ENCODE data around the gene HMBS. TPM values are rescaled to one million over a fixed set of nuclear protein-coding genes. Genes with fewer than 3 reads are reported as not detected.
"Not testable (repeated sequence)": the region's sequence is repeated elsewhere in the genome, so short reads cannot be mapped to it uniquely, and the experiment has no call there.

HMBS gene
- total RNA-seq (1 to 10 TPM; 8.7 to 9.1 TPM), total RNA-seq (4.3 to 9.6 reads per million in 2 donors)

DNA sequence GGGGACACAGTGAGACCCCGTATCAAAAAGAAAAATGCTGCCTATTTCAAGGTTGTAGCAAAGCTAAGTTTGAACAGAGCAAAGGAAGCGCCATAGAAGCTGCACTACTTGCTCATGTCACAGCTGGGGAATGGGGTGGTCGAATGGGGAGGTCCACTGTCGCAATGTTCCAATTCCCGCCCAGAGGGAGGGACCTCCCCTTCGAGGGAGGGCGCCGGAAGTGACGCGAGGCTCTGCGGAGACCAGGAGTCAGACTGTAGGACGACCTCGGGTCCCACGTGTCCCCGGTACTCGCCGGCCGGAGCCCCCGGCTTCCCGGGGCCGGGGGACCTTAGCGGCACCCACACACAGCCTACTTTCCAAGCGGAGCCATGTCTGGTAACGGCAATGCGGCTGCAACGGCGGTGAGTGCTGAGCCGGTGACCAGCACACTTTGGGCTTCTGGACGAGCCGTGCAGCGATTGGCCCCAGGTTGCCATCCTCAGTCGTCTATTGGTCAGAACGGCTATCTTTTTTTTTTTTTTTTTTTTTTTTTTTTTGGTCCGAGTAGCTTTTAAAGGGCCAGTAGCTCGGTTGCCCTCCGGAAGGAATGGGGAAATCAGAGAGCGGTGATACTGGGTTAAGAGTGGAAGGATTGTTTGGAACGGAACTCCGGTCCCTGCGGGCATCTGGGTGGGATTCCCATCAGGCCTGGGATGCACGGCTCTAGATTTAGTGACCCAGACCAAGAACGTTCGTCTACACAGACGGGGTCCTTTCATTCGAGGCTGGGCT lies at the start of gene HMBS:
Gene HMBS, plus strand, starts transcription at position 219 of the 774 bp plus-strand sequence. Its CDS starts 153 bp downstream, at position 372.
- peak; percentile 75 to 85 (median 82) for DNase-seq
- H3K9me3 ChIP-seq (ENCODE audit: control insufficient read depth, low read length, poor library complexity, severe bottlenecking): no peaks in the 10 kb centered on the region
- Mint-ChIP-seq H3K36me3 (ENCODE audit: low read depth) (peaks cover 3% of the 10 kb centered on the region), H3K4me3 (peak within 1 kb of the TSS; percentile 93), H3K27me3 (no peaks in the 10 kb centered on the region), H3K27ac (peak within 1 kb of the TSS; percentile 89), H3K4me1 (peaks cover 15% of the 10 kb centered on the region)
- ATAC-seq: peak; percentile 95

DNA sequence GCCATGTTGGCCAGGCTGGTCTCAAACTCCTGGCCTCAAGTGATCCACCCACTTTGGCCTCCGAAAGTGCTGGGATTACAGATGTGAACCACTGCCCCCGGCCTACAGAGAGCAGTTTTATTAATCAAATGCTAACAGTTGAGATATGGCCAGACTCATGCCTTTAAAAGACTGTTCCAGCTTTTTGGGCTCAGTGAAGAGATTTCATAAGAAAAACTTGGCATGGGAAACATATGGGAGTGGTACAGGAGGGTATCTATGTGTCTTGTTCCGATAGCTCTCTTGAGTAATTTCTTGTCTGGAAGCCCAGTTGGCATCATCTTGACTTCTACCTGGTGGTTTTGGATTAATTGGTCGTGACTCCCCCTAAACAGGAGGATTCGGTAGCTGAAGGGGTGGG lies 45.8 kb upstream of the HMBS start:
- Mint-ChIP-seq H3K27me3 (no peaks in the 10 kb centered on the region), H3K27ac (no peak overlapping the region), H3K36me3 (ENCODE audit: low read depth) (no peaks in the 10 kb centered on the region), H3K4me1 (peaks cover 3% of the 10 kb centered on the region), H3K4me3 (no peak overlapping the region)
- no peaks in the 10 kb centered on the region for H3K9me3 ChIP-seq (ENCODE audit: control insufficient read depth, low read length, poor library complexity, severe bottlenecking)
- ATAC-seq: no peak
- no peak for DNase-seq

DNA sequence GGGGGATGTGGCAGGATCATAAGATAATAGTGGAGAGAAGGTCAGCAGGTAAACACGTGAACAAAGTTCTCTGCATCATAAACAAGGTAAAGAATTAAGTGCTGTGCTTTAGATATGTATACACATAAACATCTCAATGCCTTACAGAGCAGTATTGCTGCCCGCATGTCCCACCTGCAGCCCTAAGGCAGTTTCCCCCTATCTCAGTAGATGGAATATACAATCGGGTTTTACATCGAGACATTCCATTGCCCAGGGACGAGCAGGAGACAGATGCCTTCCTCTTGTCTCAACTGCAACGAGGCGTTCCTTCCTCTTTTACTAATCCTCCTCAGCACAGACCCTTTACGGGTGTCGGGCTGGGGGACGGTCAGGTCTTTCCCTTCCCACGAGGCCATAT lies 45.2 kb upstream of the HMBS start:
- not testable (repeated sequence) for H3K36me3 Mint-ChIP-seq (ENCODE audit: low read depth); DNase-seq; H3K4me1 Mint-ChIP-seq; ATAC-seq; H3K27me3 Mint-ChIP-seq; H3K27ac Mint-ChIP-seq; H3K4me3 Mint-ChIP-seq; H3K9me3 ChIP-seq (ENCODE audit: control insufficient read depth, low read length, poor library complexity, severe bottlenecking)

DNA sequence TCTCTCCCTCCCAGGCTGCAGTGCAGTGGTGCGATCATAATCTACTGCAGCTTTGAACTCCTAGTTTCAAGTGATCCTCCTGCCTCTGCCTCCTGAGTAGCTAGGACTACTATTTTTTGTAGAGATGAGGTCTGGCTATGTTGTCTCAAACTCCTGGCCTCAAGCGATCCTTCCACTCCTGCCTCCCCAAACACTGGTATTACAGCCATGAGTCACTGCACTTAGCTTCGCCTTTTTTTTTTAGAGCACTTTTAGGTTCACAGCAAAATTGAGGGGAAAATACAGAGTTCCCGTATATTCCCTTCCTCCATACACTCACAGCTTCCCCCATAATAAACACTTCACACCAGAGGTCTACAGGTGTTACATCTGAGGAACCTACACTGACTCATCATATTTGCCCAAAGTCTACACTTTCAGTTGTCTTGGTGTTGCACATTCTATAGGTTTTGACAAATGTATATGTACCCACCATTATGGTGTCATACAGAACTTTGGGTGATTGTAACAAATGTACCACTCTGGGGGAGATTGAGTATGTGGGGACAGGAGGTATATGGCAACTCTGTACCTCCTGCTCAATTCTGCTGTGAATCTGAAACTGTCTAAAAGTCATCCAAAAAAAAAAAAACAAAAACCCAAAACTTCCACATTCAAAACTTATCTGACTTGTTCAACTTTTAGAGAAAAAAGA lies 42.7 kb upstream of the HMBS start:
- Mint-ChIP-seq H3K27ac (no peak overlapping the region), H3K36me3 (ENCODE audit: low read depth) (no peaks in the 10 kb centered on the region), H3K27me3 (no peaks in the 10 kb centered on the region), H3K4me1 (peaks cover 3% of the 10 kb centered on the region), H3K4me3 (no peak overlapping the region)
- no peaks in the 10 kb centered on the region for H3K9me3 ChIP-seq (ENCODE audit: control insufficient read depth, low read length, poor library complexity, severe bottlenecking)
- ATAC-seq (no peak), DNase-seq (no peak)

DNA sequence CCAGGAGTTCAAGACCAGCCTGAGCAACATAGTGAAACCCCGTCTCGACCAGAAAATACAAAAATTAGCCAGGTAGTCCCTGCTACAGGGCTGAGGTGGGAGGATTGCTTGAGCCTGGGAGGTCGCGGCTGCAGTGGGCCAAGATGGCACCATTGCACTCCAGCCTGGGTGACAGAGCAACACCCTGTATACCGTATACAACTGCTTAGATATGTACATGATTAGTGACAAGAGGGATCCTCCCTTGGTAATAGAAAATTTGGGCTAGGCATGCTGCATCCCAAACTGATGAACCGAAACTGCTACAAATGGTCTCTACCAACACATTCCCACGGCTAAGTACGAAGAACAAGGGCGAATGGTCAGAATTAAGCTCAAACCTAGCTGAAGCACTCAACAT lies 41.8 kb upstream of the HMBS start:
- peaks cover 3% of the 10 kb centered on the region for H3K4me1 Mint-ChIP-seq
- peaks cover 2% of the 10 kb centered on the region for H3K36me3 Mint-ChIP-seq (ENCODE audit: low read depth)
- no peak overlapping the region for H3K27ac Mint-ChIP-seq
- no peak for ATAC-seq
- no peak for DNase-seq
- no peaks in the 10 kb centered on the region for H3K27me3 Mint-ChIP-seq
- H3K4me3 Mint-ChIP-seq: no peak overlapping the region
- no peaks in the 10 kb centered on the region for H3K9me3 ChIP-seq (ENCODE audit: control insufficient read depth, low read length, poor library complexity, severe bottlenecking)

DNA sequence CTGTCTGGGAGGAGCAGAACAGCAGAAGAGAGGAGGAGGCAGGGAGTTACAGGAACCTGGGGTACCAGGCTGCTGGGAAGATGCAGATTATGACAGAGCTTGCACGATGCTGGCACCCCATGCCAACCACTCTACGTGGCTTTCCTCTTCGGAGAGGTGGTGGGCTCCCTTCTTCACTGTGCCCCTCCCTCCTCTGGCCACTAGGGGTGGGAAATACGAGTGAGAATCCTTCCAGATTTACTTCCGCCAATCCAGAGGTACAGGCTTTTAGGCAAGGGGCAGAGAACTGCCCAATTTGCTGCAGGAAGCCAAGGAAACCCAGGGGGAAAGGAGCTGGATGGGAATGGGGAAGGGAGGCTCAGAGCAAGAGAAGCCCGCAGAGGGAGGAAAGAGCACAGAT lies 40.0 kb upstream of the HMBS start:
- H3K9me3 ChIP-seq (ENCODE audit: control insufficient read depth, low read length, poor library complexity, severe bottlenecking): no peaks in the 10 kb centered on the region
- DNase-seq: no peak

DNA sequence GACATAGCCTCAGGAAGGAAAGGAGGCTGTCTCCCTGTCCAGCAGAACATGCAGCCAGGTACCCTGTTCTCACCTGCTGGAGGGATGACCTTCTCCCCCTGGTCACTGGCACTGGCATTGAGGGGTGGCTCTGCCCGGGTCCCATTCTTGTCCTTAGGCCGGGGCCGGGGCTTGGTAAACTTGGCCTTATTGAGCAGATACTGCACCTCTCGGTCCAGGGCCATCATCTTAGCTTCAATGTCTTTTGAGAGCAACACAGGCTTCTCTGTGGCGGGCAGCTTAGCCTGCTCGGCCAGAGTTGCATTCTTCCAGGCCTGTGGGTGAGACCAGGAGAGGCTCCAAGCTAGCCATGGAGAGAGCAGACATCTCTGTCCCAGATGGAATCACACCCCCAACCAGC lies 38.2 kb upstream of the HMBS start:
- Mint-ChIP-seq H3K4me1 (peaks cover 3% of the 10 kb centered on the region), H3K27me3 (no peaks in the 10 kb centered on the region), H3K4me3 (no peak overlapping the region), H3K36me3 (ENCODE audit: low read depth) (peaks cover 7% of the 10 kb centered on the region), H3K27ac (peak overlapping the region; percentile 29)
- DNase-seq (no peak), ATAC-seq (no peak)
- H3K9me3 ChIP-seq (ENCODE audit: control insufficient read depth, low read length, poor library complexity, severe bottlenecking): no peaks in the 10 kb centered on the region

More for the DNA sequence above, 40.0 kb upstream of the HMBS start:
- Mint-ChIP-seq H3K36me3 (ENCODE audit: low read depth) (peaks cover 7% of the 10 kb centered on the region), H3K27me3 (no peaks in the 10 kb centered on the region), H3K27ac (no peak overlapping the region), H3K4me1 (peaks cover 2% of the 10 kb centered on the region), H3K4me3 (no peak overlapping the region)
- peak; percentile 8 for ATAC-seq

DNA sequence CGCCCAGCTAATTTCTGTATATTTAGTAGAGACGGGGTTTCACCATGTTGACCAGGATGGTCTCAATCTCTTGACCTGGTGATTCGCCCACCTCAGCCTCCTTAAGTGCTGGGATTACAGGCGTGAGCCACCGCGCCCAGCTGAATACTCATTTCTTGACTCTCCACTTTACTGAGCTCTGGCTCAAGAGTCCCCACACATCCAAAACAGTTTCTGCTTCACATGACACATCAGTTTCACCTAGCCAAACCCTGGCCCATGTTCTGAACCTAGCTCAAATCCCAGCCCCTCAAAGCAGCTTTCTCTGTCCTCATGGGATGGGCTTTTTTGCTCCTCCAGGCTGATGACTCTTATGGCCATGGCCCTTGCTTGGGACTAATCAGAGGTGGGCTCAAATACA lies 37.5 kb upstream of the HMBS start:
- DNase-seq: no peak
- peaks cover 7% of the 10 kb centered on the region for H3K4me1 Mint-ChIP-seq
- ATAC-seq: no peak
- H3K9me3 ChIP-seq (ENCODE audit: control insufficient read depth, low read length, poor library complexity, severe bottlenecking): no peaks in the 10 kb centered on the region
- no peaks in the 10 kb centered on the region for H3K27me3 Mint-ChIP-seq
- H3K4me3 Mint-ChIP-seq: no peak overlapping the region
- H3K27ac Mint-ChIP-seq: peak overlapping the region; percentile 59
- peaks cover 8% of the 10 kb centered on the region for H3K36me3 Mint-ChIP-seq (ENCODE audit: low read depth)

DNA sequence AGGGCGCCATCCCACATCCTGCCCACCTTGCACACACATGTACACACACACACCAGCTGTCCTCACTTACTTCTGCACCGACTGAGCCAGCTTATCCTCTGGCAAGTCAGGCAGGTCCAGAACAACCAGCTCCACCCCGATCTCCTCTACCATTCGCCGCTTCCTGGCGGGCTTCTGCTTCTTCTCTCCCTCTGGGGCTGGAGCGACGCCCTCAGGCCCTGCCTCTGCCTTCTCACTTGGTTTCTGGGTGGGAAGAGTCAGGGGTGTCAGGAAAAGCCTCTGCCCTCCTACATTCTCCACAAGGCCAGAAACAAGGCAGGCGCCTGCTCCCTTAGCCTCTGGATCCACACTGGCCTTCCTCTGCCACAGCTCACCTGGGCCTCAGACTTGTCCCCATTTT lies 36.0 kb upstream of the HMBS start:
- H3K27me3 Mint-ChIP-seq: no peaks in the 10 kb centered on the region
- ATAC-seq: no peak
- DNase-seq: no peak
- peaks cover 18% of the 10 kb centered on the region for H3K4me1 Mint-ChIP-seq
- H3K36me3 Mint-ChIP-seq (ENCODE audit: low read depth): peaks cover 18% of the 10 kb centered on the region
- peak overlapping the region; percentile 86 for H3K27ac Mint-ChIP-seq
- H3K9me3 ChIP-seq (ENCODE audit: control insufficient read depth, low read length, poor library complexity, severe bottlenecking): no peaks in the 10 kb centered on the region
- H3K4me3 Mint-ChIP-seq: no peak overlapping the region

DNA sequence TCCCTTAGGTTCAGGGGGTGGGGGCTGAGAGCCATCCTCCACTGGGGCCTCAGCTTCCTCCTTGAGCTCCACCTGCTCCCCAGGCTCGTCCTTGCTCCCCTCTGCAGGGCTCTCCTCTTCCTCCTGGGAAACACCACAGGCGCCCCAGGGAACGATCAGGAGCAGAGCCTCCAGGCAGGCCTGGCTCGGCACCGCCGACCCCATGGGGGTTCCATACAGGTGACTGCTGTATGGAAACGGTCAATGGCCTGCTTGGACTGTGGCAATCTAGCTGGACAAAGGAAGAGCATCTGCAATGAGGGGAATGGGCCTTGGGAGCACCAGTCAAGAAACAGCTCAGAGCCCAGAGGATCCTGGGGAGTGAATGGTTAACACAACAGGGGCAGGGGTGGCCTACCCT lies 35.6 kb upstream of the HMBS start:
- no peaks in the 10 kb centered on the region for H3K27me3 Mint-ChIP-seq
- H3K4me3 Mint-ChIP-seq: no peak overlapping the region
- H3K9me3 ChIP-seq (ENCODE audit: control insufficient read depth, low read length, poor library complexity, severe bottlenecking): no peaks in the 10 kb centered on the region
- peaks cover 18% of the 10 kb centered on the region for H3K4me1 Mint-ChIP-seq
- no peak for DNase-seq
- H3K36me3 Mint-ChIP-seq (ENCODE audit: low read depth): peaks cover 18% of the 10 kb centered on the region
- ATAC-seq: no peak
- H3K27ac Mint-ChIP-seq: peak overlapping the region; percentile 86

DNA sequence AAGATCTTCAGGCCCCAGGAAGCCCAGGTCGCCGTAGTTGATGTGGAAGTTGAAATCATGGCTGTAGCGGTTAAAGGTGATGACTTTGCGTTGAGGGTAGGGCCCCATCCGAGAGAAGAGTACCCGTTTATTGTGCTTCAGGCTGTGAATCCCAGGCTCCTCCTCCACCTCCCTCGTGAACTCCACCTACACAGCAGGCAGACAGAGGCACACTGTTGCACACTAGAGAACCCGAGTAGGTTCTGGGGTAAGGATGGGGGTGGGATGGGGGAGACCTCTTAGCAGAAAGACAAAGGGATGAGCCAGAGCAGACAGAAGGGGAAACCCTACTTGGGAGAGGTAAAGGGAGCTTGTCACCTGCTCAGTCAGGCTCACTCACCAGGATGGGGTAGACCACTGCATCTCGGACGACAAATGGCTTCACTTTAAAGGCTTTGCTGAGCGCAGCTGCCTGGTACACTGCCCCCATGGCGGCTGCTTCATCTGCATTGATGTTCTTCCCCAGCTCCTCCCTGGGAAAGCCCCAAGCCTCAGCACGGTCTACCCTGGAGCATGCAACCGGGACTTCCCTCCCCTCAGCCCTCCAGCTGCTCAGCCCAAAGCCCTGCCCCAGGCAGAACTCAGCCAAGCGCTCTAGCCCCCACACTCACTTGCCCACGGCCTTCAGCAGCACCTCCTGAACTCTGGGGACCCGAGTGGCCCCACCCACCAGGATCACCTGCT lies 33.1 kb upstream of the HMBS start:
- H3K27me3 Mint-ChIP-seq: no peaks in the 10 kb centered on the region
- peaks cover 32% of the 10 kb centered on the region for H3K4me1 Mint-ChIP-seq
- ATAC-seq (peak; percentile 77), DNase-seq (peak; percentile 17 to 31 (median 26))
- H3K9me3 ChIP-seq (ENCODE audit: control insufficient read depth, low read length, poor library complexity, severe bottlenecking): no peaks in the 10 kb centered on the region
- peaks cover 18% of the 10 kb centered on the region for H3K36me3 Mint-ChIP-seq (ENCODE audit: low read depth)
- H3K27ac Mint-ChIP-seq: peak overlapping the region; percentile 57
- peak overlapping the region; percentile 65 for H3K4me3 Mint-ChIP-seq

DNA sequence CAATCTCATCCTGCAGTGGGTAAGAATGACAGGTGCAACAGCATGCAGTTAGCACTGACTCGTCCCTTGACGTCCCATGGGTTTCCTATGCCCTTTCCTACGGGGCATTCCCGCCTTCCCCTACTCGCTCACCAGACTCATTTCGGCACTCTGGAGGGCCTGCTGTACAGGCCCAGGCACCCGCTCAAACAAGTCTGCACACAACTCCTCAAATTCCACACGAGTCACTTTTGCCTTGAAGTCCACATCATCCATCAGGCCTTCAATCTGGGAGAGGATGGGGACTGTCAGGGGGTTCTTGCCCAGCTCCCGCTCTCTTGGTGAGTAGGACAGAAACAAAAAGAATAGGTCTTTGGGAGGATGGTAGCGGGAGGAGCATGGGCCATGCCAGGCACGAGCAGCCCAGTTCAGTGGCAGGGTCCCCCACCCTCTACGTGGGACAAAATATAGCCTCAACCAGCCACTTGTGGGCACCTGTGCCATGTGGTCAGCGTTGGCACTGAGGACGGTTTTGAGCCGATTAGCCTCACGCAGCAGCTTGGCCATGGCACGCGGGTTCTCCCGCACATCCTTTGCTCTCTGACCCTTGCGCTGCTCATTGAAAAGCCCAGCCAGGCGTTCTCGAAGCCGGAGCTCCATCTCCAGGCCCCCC lies 32.4 kb upstream of the HMBS start:
- H3K4me3 Mint-ChIP-seq: no peak overlapping the region
- DNase-seq: no peak
- peaks cover 19% of the 10 kb centered on the region for H3K36me3 Mint-ChIP-seq (ENCODE audit: low read depth)
- peak overlapping the region; percentile 83 for H3K27ac Mint-ChIP-seq
- H3K27me3 Mint-ChIP-seq: no peaks in the 10 kb centered on the region
- ATAC-seq: no peak
- peaks cover 32% of the 10 kb centered on the region for H3K4me1 Mint-ChIP-seq
- no peaks in the 10 kb centered on the region for H3K9me3 ChIP-seq (ENCODE audit: control insufficient read depth, low read length, poor library complexity, severe bottlenecking)

DNA sequence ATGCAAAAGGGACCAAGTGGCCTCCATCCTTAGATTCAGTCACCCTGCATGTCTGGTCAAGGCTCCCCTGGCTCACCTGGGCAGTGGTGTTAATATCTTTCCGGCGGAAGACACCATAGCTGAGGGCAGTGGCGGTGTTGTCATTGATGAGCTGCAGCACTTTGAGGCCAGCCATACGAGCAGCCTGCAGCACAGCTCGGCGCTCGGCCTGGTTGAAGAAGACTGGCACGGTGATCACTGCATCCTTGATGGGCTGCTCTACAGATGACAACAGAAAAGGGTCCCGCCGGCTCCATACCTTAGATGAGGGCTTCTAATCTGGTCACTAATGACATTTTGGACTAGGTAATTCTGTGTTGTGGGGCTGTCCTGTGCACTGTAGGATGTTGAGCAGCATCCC lies 30.3 kb upstream of the HMBS start:
- Mint-ChIP-seq H3K4me1 (peaks cover 39% of the 10 kb centered on the region), H3K27ac (no peak overlapping the region), H3K36me3 (ENCODE audit: low read depth) (peaks cover 15% of the 10 kb centered on the region), H3K27me3 (no peaks in the 10 kb centered on the region), H3K4me3 (peak overlapping the region; percentile 53)
- DNase-seq (no peak), ATAC-seq (no peak)
- no peaks in the 10 kb centered on the region for H3K9me3 ChIP-seq (ENCODE audit: control insufficient read depth, low read length, poor library complexity, severe bottlenecking)
